Tibial artery (tissue), 4 donors: Measurements from ENCODE around the gene NRXN2.
A peak's percentile ranks its signal among the peaks of the same experiment; 100 is the strongest.

Experiments used
- DNase-seq, 2 donors: peaks; one replicate each; pipeline ENCODE4 v3.0.0-alpha.2; 2019
- H3K27ac ChIP-seq, 2 donors: fragments of 200-600 bp; sonication (generic) in 1 of 2; 1 replicate in 1 of 2; 2 replicates in 1 of 2; pipeline ENCODE4 v1.5.1; 2018 to 2019; ENCODE audit warnings: mild to moderate bottlenecking in 1 of 2
- H3K27me3 ChIP-seq, 2 donors: fragments of 200-600 bp; sonication (generic) in 1 of 2; one replicate each; pipeline versions ENCODE4 v1.5.1 to v1.6.0; 2016 to 2019
- H3K36me3 ChIP-seq, 3 donors: fragments of 200-600 bp; sonication (generic) in 2 of 3; one replicate each; pipeline ENCODE4 v1.5.1; 2016 to 2019; ENCODE audit warnings: mild to moderate bottlenecking in 2 of 3
- H3K4me1 ChIP-seq, 4 donors: fragments of 200-600 bp; sonication (generic) in 2 of 4; 1 replicate in 3 of 4; 2 replicates in 1 of 4; pipeline ENCODE4 v1.5.1; 2016 to 2019
- H3K4me3 ChIP-seq, 2 donors: fragments of 200-600 bp; sonication (generic) in 1 of 2; 1 replicate in 1 of 2; 2 replicates in 1 of 2; pipeline ENCODE4 v1.5.1; 2018 to 2019; ENCODE audit warnings: mild to moderate bottlenecking in 2 of 2
- H3K9me3 ChIP-seq, 3 donors: fragments of 200-600 bp; sonication (generic) in 1 of 3; one replicate each; pipeline ENCODE4 v1.5.1; 2016 to 2019
- intact Hi-C: fragments of 100-400 bp; cut with DNase I; formaldehyde crosslinking; loops from one replicate; pipeline ENCODE4 v1.15.0; 2023; ENCODE audit warnings: low total_unique reads
- TF ChIP-seq, protein P1 (sequence below), 2 experiments: fragments of 200-600 bp in 1 of 2; fragments of 450-650 bp in 1 of 2; IDR thresholded peaks; one replicate each; pipeline ENCODE4 v1.5.1; 2017 to 2019; ENCODE audit warnings: antibody characterized with exemption in 2 of 2, mild to moderate bottlenecking in 1 of 2, moderate library complexity in 1 of 2

NRXN2 gene

DNA sequence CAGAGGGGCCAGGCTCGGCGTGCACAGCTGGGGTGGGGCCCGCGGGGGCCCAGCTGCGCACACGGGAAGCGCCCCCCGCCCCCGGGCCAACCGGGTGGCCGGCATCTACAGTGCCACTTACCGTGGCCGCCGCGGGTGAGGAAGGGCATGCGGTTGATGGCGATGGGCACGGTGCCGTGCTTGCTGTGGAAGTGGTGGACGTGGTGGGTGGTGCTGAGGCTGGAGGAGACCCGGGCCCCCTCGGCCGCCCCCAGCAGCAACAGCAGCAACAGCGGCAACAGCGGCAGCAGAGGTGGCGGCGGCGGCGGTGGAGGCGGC, 80.6 kb downstream of the NRXN2 start:
- Histone ChIP-seq H3K27me3 (peaks cover 3 to 70% of the 10 kb centered on the region in 2 donors), H3K36me3 (no peaks in the 10 kb centered on the region), H3K4me1 (peaks cover 0 to 32% (median 22%) of the 10 kb centered on the region in 4 donors), H3K27ac (no peak overlapping the region), H3K9me3 (no peaks in the 10 kb centered on the region), H3K4me3 (no peak overlapping the region)
- DNase-seq, result no peak
- TF ChIP-seq, protein P1, sequence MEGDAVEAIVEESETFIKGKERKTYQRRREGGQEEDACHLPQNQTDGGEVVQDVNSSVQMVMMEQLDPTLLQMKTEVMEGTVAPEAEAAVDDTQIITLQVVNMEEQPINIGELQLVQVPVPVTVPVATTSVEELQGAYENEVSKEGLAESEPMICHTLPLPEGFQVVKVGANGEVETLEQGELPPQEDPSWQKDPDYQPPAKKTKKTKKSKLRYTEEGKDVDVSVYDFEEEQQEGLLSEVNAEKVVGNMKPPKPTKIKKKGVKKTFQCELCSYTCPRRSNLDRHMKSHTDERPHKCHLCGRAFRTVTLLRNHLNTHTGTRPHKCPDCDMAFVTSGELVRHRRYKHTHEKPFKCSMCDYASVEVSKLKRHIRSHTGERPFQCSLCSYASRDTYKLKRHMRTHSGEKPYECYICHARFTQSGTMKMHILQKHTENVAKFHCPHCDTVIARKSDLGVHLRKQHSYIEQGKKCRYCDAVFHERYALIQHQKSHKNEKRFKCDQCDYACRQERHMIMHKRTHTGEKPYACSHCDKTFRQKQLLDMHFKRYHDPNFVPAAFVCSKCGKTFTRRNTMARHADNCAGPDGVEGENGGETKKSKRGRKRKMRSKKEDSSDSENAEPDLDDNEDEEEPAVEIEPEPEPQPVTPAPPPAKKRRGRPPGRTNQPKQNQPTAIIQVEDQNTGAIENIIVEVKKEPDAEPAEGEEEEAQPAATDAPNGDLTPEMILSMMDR (IDR thresholded peaks at IDR 0.05), result no peak
- intact Hi-C loops, result no loop called here

DNA sequence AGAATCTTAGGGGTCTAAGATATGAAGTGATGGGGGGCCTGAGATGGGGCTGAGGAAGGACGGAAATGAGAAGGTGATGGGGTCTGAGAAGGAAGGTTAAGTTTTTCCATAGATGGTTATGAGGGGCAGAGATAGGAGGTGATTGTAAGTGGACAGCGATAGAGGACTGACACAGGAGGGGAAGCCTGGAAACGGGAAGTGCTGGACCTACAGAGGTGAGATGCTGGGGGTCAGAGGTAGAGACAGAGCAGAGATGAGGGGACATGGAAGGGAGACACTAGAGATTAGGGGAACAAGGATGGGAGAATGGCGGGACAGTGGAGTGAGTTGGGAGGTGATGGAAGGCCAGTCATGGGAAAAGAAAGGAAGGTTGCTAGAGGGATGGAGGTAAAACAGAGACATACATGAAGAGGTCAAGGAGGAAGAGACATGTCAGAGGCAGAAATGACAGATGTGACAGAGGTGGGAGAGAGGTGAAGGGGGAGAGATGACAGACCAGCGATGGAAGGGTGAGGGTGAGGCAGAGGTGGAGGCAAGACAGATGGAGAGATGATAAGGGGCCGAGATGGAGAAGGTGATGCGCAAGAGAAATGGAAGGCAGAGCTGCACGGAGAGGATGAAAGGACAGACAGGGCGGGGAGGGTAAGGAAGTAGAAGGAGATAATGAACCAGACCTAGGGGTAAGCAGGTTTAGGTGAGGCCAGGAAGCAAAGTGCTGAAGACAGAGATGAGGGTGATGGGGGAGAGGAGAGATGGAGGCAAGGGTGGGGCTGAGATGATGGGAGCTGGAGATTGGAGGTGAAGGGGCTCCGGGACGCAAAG, 81.2 kb downstream of the NRXN2 start:
- intact Hi-C loops, result no loop called here
- H3K9me3 ChIP-seq, result no peaks in the 10 kb centered on the region
- H3K36me3 ChIP-seq, result no peaks in the 10 kb centered on the region
- no peak overlapping the region for H3K4me3 ChIP-seq
- DNase-seq, result no peak
- peaks cover 0 to 32% (median 22%) of the 10 kb centered on the region in 4 donors for H3K4me1 ChIP-seq
- no peak overlapping the region for H3K27ac ChIP-seq
- TF ChIP-seq, protein P1 (IDR thresholded peaks at IDR 0.05), result no peak
- peaks cover 3 to 76% of the 10 kb centered on the region in 2 donors for H3K27me3 ChIP-seq

DNA sequence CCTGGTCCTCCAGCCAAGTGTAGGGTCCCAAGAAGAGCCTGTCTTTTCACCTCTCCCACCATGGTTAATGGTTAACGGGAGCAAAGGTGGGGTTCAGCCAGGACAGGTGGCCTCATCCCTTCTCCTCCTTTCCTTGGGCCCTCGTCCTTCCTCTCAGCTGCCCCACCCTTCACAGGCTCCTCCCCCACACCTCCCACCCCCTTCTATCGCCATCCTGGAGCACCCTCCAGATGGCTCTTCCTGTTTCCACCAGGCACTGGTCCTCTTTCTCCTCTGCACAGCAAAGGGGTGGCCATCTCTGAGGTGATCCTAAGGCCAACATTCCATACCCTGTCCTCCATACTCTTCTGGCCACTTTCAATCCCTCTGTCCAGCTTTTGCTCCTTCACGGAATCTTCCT, 83.1 kb downstream of the NRXN2 start:
- H3K27ac ChIP-seq, result no peak overlapping the region
- intact Hi-C loops, result no loop called here
- no peak overlapping the region for H3K4me3 ChIP-seq
- H3K36me3 ChIP-seq, result peaks cover 0 to 4% (median 0%) of the 10 kb centered on the region in 3 donors
- H3K9me3 ChIP-seq, result no peaks in the 10 kb centered on the region
- TF ChIP-seq, protein P1 (IDR thresholded peaks at IDR 0.05), result no peak
- peaks cover 3 to 82% of the 10 kb centered on the region in 2 donors for H3K27me3 ChIP-seq
- DNase-seq, result no peak
- peaks cover 0 to 32% (median 22%) of the 10 kb centered on the region in 4 donors for H3K4me1 ChIP-seq

DNA sequence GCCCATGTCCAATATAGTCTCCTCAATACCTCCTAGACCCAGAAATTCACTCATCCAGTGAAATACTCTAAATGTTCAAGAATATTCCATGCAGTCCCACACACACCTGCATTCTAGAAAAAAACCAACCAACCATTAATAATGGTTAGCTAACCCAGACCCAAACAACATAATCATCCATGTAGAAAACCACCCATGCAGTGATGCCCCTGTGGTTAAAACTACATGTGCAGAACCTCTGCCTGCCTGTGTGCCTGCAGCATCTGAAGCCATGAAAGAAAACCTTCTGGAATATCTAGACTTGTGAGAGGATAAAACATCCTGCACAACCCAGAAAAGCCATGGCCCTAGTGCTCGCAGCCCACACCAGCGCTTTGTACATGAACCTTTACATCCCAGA, 84.2 kb downstream of the NRXN2 start:
- H3K4me1 ChIP-seq, result peaks cover 0 to 25% (median 22%) of the 10 kb centered on the region in 4 donors
- no peaks in the 10 kb centered on the region for H3K9me3 ChIP-seq
- no peak overlapping the region for H3K27ac ChIP-seq
- peaks cover 0 to 14% (median 0%) of the 10 kb centered on the region in 3 donors for H3K36me3 ChIP-seq
- no peak for DNase-seq
- TF ChIP-seq, protein P1 (IDR thresholded peaks at IDR 0.05), result no peak
- intact Hi-C loops, result no loop called here
- H3K27me3 ChIP-seq, result peaks cover 3 to 78% of the 10 kb centered on the region in 2 donors
- H3K4me3 ChIP-seq, result no peak overlapping the region

DNA sequence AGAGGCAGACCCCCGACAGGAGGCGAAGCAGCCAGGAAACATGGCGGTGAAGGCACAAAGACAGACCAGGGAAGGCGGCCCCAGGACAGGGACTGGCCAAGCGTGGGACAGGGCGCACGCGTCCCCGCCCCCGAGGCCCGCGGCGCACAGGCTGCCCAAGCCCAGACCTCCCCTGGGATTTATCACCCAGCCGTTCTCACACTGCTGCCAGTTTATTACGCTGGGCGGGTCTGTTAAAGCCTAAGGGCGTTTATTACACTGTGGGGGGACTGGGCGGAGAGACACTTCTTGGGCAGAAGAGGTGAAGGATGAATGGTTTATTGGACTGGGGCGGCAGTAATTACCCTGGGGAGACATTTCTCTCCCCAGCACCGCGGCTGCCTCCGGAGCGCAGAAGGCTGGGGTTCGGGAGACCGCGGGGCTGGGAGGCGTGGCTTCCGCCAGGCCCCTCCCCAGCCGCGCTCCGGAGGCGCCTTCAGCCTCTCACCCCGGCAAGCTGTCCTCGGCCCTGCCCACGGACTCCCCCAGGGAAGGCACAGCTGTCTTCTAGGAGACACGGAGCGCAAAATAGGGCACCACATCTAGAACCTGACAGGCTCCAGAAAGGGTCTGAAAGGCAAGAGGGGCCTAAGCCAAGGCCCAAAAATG, 84.9 kb downstream of the NRXN2 start:
- intact Hi-C loops, result no loop called here
- no peaks in the 10 kb centered on the region for H3K9me3 ChIP-seq
- DNase-seq, result no peak
- H3K27me3 ChIP-seq, result peaks cover 3 to 71% of the 10 kb centered on the region in 2 donors
- H3K4me3 ChIP-seq, result peak overlapping the region in 1 of 2 donors; percentile 29
- no peak overlapping the region for H3K27ac ChIP-seq
- TF ChIP-seq, protein P1 (IDR thresholded peaks at IDR 0.05), result no peak
- H3K4me1 ChIP-seq, result peaks cover 0 to 19% (median 16%) of the 10 kb centered on the region in 4 donors
- H3K36me3 ChIP-seq, result peaks cover 0 to 15% (median 0%) of the 10 kb centered on the region in 3 donors
